WTC11 (cell line): ENCODE measurements around the gene PPIH. TPM values are rescaled to one million over a fixed set of nuclear protein-coding genes. Genes with fewer than 3 reads are reported as not detected.
"Not testable (repeated sequence)": the region's sequence is repeated elsewhere in the genome, so short reads cannot be mapped to it uniquely, and the experiment has no call there.

Experiments used
- ATAC-seq: fragments of 200-7000 bp; cut with Tn5 transposase; 2 replicates; pipeline ENCODE4 v1.10.0; 2021; ENCODE audit warnings: mild to moderate bottlenecking, moderate library complexity
- CTCF ChIA-PET: fragments of 300-600 bp; sonication (Branson Sonifier 250); formaldehyde crosslinking; loops from one replicate; lab custom pipeline; 2021; ENCODE audit warnings: antibody characterized with exemption; lab: Charles Lee
- POLR2A ChIA-PET: fragments of 350-600 bp; sonication (Branson Sonifier 250); formaldehyde crosslinking; loops from one replicate; lab custom pipeline; 2021; ENCODE audit warnings: antibody characterized with exemption; lab: Charles Lee
- DNase-seq: peaks from one replicate; pipeline ENCODE4 v3.0.0; 2021; ENCODE audit warnings: low spot score
- H3K27ac Mint-ChIP-seq: 2 replicates; pipeline ENCODE4 v1.8.0; 2021; ENCODE audit warnings: mixed read lengths
- H3K27me3 Mint-ChIP-seq: 2 replicates; pipeline ENCODE4 v1.8.0; 2021; ENCODE audit warnings: low read depth, mild to moderate bottlenecking, moderate library complexity, mixed read lengths
- H3K36me3 Mint-ChIP-seq: 2 replicates; pipeline ENCODE4 v1.8.0; 2021; ENCODE audit warnings: mixed read lengths
- H3K4me1 Mint-ChIP-seq: 2 replicates; pipeline ENCODE4 v1.8.0; 2022; ENCODE audit warnings: mixed read lengths
- H3K4me3 Mint-ChIP-seq: 2 replicates; pipeline ENCODE4 v1.8.0; 2021; ENCODE audit warnings: mild to moderate bottlenecking, moderate library complexity, mixed read lengths
- H3K9me3 Mint-ChIP-seq: 2 replicates; pipeline ENCODE4 v1.8.0; 2021; ENCODE audit warnings: mixed read lengths
- ATF1 ChIP-seq: sonication (generic); formaldehyde crosslinking; IDR thresholded peaks from 2 replicates; pipeline ENCODE4 v1.8.1; 2023; ENCODE audit warnings: mild to moderate bottlenecking, moderate library complexity, missing genetic modification reagents
- ATF3 ChIP-seq: sonication (generic); formaldehyde crosslinking; conservative IDR thresholded peaks from 2 replicates; pipeline ENCODE4 v1.8.1; 2022; ENCODE audit warnings: mild to moderate bottlenecking, missing genetic modification reagents
- CDX4 ChIP-seq: fragments of 250-450 bp; sonication (Bioruptor Pico); IDR thresholded peaks from 2 replicates; pipeline ENCODE4 v1.9.0; 2021; ENCODE audit warnings: moderate library complexity, mild to moderate bottlenecking, inconsistent platforms, borderline replicate concordance
- ELF4 ChIP-seq: sonication (generic); formaldehyde crosslinking; IDR thresholded peaks from 2 replicates; pipeline ENCODE4 v1.8.1; 2022; ENCODE audit warnings: low read depth, mild to moderate bottlenecking, moderate library complexity, missing genetic modification reagents
- NFE2L1 ChIP-seq: sonication (generic); formaldehyde crosslinking; IDR thresholded peaks from 2 replicates; pipeline ENCODE4 v1.8.1; 2023; ENCODE audit warnings: missing genetic modification reagents
- NR2C2 ChIP-seq: sonication (generic); formaldehyde crosslinking; IDR thresholded peaks from 2 replicates; pipeline ENCODE4 v1.8.0; 2022; ENCODE audit warnings: mild to moderate bottlenecking, missing genetic modification reagents
- NR3C1 ChIP-seq: sonication (generic); formaldehyde crosslinking; conservative IDR thresholded peaks from 2 replicates; pipeline ENCODE4 v1.8.1; 2023; ENCODE audit warnings: low read depth, mild to moderate bottlenecking, missing genetic modification reagents
- STAT6 ChIP-seq: sonication (generic); formaldehyde crosslinking; conservative IDR thresholded peaks from 2 replicates; pipeline ENCODE4 v1.8.1; 2023; ENCODE audit warnings: mild to moderate bottlenecking, low read depth, missing genetic modification reagents, moderate library complexity
- TEAD4 ChIP-seq: sonication (generic); formaldehyde crosslinking; IDR thresholded peaks from 2 replicates; pipeline ENCODE4 v1.8.0; 2022; ENCODE audit warnings: mild to moderate bottlenecking, missing genetic modification reagents
- ZBTB43 ChIP-seq: sonication (generic); formaldehyde crosslinking; IDR thresholded peaks from 2 replicates; pipeline ENCODE4 v1.8.1; 2023; ENCODE audit warnings: mild to moderate bottlenecking, missing genetic modification reagents
- ZNF423 ChIP-seq: fragments of 250-450 bp; sonication (Bioruptor Pico); IDR thresholded peaks from 2 replicates; pipeline ENCODE4 v2.1.2; 2022; ENCODE audit warnings: mild to moderate bottlenecking, moderate library complexity
- ZNF671 ChIP-seq: fragments of 250-450 bp; sonication (Bioruptor Pico); IDR thresholded peaks from 2 replicates; pipeline ENCODE4 v1.8.0; 2021; ENCODE audit warnings: mild to moderate bottlenecking
- total RNA-seq: library from RNA; stranded (reverse); gene quantifications from 3 replicates; pipeline ENCODE4 v1.2.3, GENCODE V29; 2021
- TF ChIP-seq, protein P1 (sequence below): sonication (generic); formaldehyde crosslinking; IDR thresholded peaks from 2 replicates; pipeline ENCODE4 v1.8.1; 2022; ENCODE audit warnings: mild to moderate bottlenecking, missing genetic modification reagents, moderate library complexity, borderline replicate concordance
- TF ChIP-seq, protein P2 (sequence below): sonication (generic); formaldehyde crosslinking; IDR thresholded peaks from 2 replicates; pipeline ENCODE4 v1.8.0; 2022; ENCODE audit warnings: mild to moderate bottlenecking, missing genetic modification reagents
- TF ChIP-seq, protein P3 (sequence below): sonication (generic); formaldehyde crosslinking; IDR thresholded peaks from 2 replicates; pipeline ENCODE4 v1.8.0; 2022; ENCODE audit warnings: mild to moderate bottlenecking, missing genetic modification reagents

PPIH gene
- total RNA-seq, 1 experiment from 2014 or later, result 69.3 TPM

GRCh38 chr1:42620307-42620706, 37.9 kb upstream of the PPIH start:
- ChIA-PET CTCF (no interaction called here), POLR2A (no interaction called here)
- DNase-seq, result no peak
- TF ChIP-seq ZNF423 (CRISPR knock-in tag) (no peak), CDX4 (CRISPR knock-in tag) (no peak), NR2C2 (CRISPR knock-in tag) (no peak), ELF4 (CRISPR knock-in tag) (no peak)
- TF ChIP-seq, protein P1, sequence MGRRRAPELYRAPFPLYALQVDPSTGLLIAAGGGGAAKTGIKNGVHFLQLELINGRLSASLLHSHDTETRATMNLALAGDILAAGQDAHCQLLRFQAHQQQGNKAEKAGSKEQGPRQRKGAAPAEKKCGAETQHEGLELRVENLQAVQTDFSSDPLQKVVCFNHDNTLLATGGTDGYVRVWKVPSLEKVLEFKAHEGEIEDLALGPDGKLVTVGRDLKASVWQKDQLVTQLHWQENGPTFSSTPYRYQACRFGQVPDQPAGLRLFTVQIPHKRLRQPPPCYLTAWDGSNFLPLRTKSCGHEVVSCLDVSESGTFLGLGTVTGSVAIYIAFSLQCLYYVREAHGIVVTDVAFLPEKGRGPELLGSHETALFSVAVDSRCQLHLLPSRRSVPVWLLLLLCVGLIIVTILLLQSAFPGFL (CRISPR knock-in tag), result no peak
- no peak for ATAC-seq
- H3K36me3 Mint-ChIP-seq, result no peaks in the 10 kb centered on the region
- H3K4me3 Mint-ChIP-seq, result no peak overlapping the region
- no peaks in the 10 kb centered on the region for H3K4me1 Mint-ChIP-seq
- peaks cover 7% of the 10 kb centered on the region; the same call in 1 of the 2 replicates for H3K27me3 Mint-ChIP-seq
- H3K27ac Mint-ChIP-seq, result no peak overlapping the region
- H3K9me3 Mint-ChIP-seq, result peaks cover 10% of the 10 kb centered on the region

DNA sequence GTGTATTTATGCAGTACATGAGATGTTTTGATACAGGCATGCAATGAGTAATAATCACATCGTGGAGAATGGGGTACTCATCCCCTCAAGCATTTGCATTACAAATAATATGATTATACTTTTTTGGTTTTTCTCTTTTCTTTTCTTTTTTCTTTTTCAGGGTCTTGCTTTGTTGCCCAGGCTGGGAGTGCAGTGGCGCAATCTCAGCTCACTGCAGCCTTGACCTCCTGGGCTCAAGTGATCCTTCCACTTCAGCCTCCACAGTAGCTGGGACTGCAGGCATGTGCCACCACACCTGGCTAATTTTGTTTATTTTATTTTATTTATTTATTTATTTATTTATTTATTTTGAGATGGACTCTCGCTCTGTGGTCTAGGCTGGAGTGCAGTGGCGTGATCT, 37.0 kb upstream of the PPIH start:
- POLR2A ChIA-PET, ATAC-seq, CTCF ChIA-PET, H3K27ac Mint-ChIP-seq, H3K4me1 Mint-ChIP-seq, H3K4me3 Mint-ChIP-seq, H3K36me3 Mint-ChIP-seq, H3K27me3 Mint-ChIP-seq, DNase-seq: not testable (repeated sequence)
- peaks cover 13% of the 10 kb centered on the region for H3K9me3 Mint-ChIP-seq

- not testable (repeated sequence) for H3K4me3 Mint-ChIP-seq
Observed at GRCh38 chr1:42627205-42627604, 31.0 kb upstream of the PPIH start.

GRCh38 chr1:42639116-42639515, 19.1 kb upstream of the PPIH start:
- Mint-ChIP-seq H3K27ac (no peak overlapping the region), H3K36me3 (no peaks in the 10 kb centered on the region), H3K9me3 (no peaks in the 10 kb centered on the region), H3K4me3 (no peak overlapping the region), H3K27me3 (peaks cover 10% of the 10 kb centered on the region)
- ChIA-PET POLR2A (interaction anchor here (0.6 kb wide), 1 partner anchor 102 kb away, joined by 3 read pairs; no protein-coding TSS in a partner anchor), CTCF (interaction anchor here (2.0 kb wide), 1 partner anchor 61 kb away, joined by 8 read pairs; no protein-coding TSS in a partner anchor)
- ATAC-seq (no peak), DNase-seq (no peak)
- TF ChIP-seq NR3C1 (CRISPR knock-in tag) (no peak), NFE2L1 (CRISPR knock-in tag) (no peak), ZNF671 (no peak), ATF1 (no peak), ATF3 (CRISPR knock-in tag) (no peak), CDX4 (CRISPR knock-in tag) (no peak), ZBTB43 (CRISPR knock-in tag) (no peak)
- TF ChIP-seq, all 79 proteins: peak for 0
- H3K4me1 Mint-ChIP-seq, result no peaks in the 10 kb centered on the region

More at GRCh38 chr1:42627205-42627604, 31.0 kb upstream of the PPIH start:
- H3K27ac Mint-ChIP-seq, H3K4me1 Mint-ChIP-seq, POLR2A ChIA-PET, H3K9me3 Mint-ChIP-seq, H3K27me3 Mint-ChIP-seq, CTCF ChIA-PET, ATAC-seq, H3K36me3 Mint-ChIP-seq, DNase-seq: not testable (repeated sequence)

DNA sequence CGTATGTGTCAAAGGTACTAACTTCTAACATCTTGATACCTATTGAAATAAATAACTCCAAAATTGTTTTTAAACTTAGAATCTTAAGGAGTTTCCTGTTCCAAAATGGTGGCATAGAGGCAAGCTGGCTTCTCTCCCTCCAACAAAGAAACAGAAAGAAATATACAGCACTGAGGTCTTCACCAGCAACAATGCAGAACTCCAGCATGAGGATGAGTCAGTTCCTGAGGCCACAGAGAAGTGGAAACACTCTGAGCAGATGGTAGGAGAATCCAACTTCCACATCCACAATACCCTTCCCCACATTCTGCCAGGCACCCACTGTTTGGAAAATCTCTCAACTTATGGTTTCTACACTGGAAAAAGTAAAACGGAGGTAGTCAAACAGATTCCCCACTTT, 12.2 kb upstream of the PPIH start:
- no peaks in the 10 kb centered on the region for H3K9me3 Mint-ChIP-seq
- H3K36me3 Mint-ChIP-seq, result no peaks in the 10 kb centered on the region
- no peaks in the 10 kb centered on the region for H3K4me1 Mint-ChIP-seq
- POLR2A ChIA-PET, result no interaction called here
- H3K27ac Mint-ChIP-seq, result no peak overlapping the region
- CTCF ChIA-PET, result no interaction called here
- H3K27me3 Mint-ChIP-seq, result peaks cover 20% of the 10 kb centered on the region
- ATAC-seq (no peak), DNase-seq (no peak)
- no peak overlapping the region for H3K4me3 Mint-ChIP-seq
- TF ChIP-seq STAT6 (no peak), TEAD4 (no peak), ELF4 (CRISPR knock-in tag) (no peak)
- TF ChIP-seq, protein P2, sequence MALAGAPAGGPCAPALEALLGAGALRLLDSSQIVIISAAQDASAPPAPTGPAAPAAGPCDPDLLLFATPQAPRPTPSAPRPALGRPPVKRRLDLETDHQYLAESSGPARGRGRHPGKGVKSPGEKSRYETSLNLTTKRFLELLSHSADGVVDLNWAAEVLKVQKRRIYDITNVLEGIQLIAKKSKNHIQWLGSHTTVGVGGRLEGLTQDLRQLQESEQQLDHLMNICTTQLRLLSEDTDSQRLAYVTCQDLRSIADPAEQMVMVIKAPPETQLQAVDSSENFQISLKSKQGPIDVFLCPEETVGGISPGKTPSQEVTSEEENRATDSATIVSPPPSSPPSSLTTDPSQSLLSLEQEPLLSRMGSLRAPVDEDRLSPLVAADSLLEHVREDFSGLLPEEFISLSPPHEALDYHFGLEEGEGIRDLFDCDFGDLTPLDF (CRISPR knock-in tag), result no peak
- TF ChIP-seq, protein P3, sequence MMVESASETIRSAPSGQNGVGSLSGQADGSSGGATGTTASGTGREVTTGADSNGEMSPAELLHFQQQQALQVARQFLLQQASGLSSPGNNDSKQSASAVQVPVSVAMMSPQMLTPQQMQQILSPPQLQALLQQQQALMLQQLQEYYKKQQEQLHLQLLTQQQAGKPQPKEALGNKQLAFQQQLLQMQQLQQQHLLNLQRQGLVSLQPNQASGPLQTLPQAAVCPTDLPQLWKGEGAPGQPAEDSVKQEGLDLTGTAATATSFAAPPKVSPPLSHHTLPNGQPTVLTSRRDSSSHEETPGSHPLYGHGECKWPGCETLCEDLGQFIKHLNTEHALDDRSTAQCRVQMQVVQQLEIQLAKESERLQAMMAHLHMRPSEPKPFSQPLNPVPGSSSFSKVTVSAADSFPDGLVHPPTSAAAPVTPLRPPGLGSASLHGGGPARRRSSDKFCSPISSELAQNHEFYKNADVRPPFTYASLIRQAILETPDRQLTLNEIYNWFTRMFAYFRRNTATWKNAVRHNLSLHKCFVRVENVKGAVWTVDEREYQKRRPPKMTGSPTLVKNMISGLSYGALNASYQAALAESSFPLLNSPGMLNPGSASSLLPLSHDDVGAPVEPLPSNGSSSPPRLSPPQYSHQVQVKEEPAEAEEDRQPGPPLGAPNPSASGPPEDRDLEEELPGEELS (CRISPR knock-in tag), result no peak
